ENCODE measurements around the gene LAMA2.

Gene LAMA2

DNA sequence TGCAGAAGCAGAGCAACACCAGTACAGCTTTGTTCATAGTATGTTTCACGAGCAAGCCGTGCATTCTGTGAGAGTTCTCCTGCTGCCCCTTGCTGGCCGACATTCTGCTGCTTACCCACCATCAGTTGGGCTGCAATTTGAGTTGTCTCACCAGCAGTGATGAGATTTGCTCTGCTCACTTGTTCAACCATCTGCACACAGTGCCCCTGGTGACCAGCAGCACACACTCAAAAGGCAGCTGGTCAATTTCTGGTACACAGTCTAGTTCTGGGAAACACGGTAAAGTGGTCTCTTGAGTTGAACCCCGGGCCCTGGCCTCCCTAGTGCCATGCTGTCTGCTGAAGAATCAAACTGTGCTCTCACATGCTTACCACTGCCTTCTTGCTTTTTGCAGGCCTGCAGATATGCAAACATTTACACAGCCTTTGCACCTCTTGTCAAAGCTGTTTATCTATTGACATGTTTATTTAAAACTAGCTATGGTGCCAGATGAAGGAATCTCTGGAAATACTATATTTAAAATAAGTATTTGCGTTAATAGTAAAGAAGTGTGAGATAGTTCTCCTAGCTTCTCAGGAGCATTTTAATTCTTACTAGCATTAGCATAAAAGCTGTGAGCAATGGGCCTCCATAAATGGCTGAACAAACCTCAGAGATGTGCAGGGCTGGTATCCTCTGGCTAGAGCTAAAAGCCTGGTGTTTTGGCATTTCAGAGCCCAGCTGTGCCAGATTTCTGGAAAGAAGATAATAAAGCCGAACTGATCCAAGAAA lies 592.7 kb downstream of the LAMA2 start:
- no peak for DNase-seq

DNA sequence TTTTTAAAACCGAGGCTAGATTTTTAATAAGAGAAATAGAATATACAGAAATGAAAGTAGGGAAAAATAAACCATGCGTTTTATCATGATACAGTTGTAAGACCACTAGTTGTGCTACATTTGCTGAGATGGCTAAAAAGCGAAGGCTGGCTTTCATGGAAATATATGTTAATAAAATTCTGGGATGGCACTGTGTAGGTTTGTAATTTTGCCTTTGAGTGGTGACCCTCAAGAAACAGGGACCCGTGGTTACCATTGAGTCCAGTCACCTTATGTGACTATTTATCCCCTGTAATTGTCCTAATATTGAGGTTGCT lies 593.3 kb downstream of the LAMA2 start:
- no peak for DNase-seq

DNA sequence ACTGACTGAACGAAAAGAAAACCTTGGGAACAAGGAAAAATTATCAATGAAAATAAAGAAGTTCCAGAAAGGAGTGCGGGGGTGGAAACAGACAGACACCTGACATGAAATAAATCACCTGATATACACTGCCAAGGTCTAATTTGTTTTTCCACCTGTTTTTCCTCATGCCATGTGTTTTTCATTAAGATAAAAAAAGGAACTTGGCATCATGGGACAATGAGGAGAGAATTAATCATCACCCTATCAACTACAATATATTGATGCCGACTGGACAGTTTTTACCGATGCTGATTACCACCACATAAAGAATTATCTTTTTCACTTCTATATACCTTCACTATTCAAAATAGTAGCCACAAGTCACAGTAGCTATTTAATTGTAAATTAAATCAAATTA lies 593.9 kb downstream of the LAMA2 start:
- no peak for DNase-seq

DNA sequence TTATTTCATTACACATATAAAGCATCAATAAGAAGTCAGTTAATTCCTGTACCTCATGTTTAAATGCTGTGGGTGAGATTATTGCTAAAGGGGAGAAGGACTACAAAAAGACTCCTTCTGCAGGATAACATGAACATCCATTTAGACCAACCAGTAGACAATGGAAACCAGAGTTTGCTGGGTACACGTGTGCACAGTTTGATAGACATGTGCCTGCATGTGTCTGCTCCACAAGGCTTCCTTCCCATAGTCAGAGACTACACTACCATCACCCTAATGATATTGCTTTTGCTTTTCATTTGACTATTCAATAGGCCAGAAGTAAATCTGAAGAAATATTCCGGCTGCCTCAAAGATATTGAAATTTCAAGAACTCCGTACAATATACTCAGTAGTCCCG lies 595.4 kb downstream of the LAMA2 start:
- no peak for DNase-seq

DNA sequence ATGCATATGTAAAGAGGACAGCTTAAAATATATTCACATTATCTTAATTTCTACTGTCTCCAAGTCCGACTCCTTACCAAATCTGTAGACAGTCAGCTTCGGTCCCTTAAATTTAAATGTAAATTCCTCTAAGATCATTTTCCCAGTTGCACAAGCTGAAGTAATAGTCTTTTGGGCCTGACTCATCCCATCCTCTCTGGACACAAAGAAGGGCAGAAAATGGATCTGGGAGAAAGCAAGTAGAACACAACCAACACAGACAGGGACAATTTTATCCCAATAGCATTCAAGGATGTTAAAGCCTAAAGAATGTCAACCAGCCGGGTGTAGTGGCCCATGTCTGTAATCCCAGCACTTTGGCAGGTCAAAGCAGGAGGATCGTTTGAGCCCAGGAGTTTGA lies 598.8 kb downstream of the LAMA2 start:
- DNase-seq: no peak

DNA sequence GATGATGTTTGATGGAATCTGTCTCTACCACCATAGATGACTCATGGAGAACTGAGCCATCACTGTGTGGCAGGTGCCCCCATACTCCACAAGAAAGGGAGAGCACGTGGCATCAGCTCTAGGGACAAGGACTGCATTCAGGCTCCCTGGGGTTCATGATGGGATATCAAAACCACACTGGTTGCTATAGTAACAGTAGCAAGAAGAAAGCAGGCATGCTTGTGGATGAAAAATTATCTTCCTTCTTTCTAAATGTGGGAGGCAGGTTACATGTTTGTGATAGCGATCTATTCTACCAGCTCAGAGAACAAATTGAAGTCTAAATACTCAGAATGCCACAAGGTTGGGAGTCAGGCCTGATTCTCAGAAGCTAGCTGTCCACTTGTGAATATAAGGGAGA lies 602.8 kb downstream of the LAMA2 start:
- DNase-seq: no peak

DNA sequence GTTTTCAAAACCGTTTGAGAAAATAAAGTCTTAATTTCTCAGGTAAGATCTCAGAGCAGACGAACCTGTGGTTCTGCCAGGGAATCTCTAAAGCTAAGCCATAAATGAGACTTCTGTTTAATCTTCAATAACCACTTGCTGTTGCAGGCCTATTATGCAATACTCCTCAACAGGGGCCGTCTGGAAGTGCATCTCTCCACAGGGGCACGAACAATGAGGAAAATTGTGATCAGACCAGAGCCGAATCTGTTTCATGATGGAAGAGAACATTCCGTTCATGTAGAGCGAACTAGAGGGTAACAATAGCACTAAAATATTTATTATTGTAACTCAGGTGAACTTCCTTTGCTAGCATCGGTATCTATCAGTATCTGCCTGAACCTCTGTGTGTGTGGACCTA lies 603.4 kb downstream of the LAMA2 start:
- no peak for DNase-seq

DNA sequence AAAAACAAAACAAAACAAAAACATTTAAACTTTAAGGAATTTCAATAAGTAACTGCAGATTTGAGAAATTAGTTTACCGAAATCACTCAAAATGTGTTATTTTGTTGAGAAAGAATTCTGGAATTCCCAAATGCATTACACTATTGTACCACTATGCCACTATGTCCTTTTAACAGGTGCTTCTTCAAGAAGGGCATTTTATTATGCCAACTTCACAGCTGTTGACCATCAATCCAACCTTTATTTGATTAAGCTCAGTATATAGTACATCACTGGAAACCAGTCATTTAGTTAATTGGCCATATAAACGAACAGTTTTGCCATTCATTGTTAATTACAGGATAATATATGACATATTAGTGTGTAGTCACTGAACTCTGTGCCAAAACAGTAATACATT lies 605.4 kb downstream of the LAMA2 start:
- no peak for DNase-seq

DNA sequence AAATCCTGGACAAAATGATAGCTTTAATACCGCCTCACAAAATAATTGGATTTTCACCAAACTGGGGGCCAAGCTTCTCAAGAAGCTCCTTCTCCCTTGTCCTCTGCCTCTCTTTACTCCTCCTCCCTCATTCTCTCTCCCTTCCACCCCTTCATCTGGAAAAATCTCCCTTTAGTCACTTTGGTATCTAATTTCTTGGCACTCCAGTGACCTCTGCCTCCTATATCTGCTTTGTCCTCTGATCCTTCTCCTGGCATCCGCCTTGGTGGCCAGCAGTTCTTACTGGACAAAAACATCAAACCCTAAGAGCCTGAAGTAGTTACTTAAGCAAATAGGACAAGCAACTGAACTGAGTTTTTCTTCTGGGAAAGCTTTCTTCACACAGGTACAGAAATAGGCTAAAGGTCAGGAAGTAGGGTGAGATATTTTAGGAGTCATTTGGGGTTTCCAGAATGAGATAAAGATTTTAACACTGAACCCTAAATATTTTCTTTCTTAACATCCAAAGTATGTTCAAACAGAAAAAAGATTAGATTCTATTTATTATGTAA lies 606.4 kb downstream of the LAMA2 start:
- DNase-seq: no peak

DNA sequence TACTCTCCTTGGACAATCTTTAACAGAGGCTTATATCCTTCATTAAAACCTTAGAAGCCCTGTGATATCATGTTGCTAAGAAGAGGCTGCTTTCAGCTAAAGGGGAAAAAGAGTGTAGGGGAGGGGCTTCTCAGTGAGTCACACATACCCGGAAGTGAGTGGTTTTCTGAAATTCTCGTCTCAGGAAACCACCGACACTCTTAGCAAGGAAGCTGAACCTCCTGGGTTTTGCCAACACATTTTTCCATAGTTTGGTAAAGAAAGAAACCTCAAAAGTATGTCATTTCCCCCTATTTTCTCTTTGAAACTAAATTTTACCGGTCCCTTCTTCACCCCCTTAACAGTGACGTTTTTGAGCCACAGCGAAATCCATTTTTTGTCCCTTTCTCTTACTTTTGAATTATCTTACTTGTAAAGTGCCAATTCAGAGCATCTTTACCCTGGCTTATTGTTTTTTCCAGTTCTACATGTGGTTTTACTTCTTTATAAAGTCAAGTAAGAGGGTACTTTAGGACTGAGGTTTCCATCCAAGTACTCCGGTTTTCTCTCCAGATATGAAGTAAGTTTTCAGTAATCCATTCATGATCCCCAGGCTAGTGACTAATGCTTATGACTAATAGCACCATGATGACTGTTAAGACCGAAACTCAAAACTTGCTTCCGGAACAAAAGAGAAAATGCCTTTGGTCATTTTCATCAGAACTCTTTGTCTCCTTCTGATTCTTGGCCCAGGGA lies 607.8 kb downstream of the LAMA2 start:
- DNase-seq: no peak

DNA sequence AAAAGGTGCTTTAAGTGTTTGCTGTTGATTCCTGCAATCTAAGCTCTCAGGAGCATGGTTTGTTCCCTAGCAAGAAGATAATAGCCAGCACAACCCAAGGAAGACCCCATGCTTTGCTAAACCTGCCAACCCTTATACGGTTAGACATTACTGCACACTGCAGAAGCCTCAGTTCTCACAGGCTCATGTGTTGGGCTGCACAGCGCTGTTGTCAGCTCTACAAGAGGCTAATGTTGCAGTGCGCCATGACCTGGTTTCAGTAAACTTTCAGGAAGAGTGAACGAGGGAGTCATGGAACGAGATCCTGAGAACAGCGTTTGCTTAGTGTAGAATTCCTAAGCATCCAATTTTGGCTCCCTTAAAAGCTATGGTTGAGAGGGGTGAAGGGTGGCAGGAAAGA lies 608.5 kb downstream of the LAMA2 start:
- no peak for DNase-seq

DNA sequence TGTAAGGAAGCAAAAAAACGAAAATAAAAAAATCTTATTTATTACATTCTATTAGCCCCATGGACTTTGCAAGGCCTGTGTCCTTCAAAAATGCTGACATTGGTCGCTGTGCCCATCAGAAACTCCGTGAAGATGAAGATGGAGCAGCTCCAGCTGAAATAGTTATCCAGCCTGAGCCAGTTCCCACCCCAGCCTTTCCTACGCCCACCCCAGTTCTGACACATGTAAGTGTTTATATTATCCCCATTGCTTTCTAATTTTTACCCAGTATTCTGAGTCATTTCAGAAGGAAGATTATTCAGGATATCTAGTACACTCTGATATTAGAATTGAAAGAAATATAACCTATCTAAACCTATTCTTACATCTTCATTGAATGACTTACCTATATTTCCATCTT lies 609.3 kb downstream of the LAMA2 start:
- DNase-seq: no peak

DNA sequence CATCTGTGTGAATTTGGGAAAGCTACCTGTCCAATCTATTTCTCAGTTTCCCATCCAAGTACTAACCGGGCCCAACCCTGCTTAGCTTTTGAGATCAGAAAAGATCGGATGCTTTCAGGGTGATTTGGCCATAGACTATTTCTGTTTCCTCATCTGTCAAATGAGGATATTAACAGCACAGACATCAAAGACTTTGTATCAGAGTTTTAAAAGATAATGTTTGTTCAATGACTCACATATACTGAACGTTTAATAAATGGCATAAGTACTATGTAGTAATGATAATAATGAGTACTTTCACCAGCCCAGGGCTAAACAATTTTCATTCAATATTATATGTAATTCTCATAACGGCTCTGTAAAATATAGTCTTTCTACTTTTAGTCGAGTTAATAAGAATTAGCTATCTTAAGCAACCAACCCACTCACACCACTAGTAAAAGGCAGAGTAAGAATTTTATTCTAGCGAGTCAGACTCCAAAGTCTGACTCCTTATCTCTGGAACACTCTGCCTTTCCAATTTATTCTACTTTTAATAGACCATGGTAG lies 610.5 kb downstream of the LAMA2 start:
- no peak for DNase-seq

DNA sequence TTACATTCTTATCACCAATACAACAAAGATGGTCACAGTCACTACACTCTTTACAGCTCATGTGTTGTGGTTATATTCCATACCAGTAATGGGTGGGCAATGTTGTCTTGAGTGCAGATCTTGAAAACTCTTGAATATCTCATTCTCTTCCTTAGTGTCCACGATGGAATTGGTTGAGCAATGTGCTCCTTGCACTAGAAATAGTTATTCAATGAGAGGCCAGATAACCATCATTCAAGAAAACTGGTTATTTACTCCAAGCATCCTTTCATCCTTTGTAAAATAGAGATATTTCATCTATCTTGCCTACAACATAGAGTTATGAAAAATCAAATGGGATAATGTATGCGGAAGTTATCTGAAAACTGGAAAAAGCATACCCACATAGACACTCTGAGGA lies 611.2 kb downstream of the LAMA2 start:
- no peak for DNase-seq

DNA sequence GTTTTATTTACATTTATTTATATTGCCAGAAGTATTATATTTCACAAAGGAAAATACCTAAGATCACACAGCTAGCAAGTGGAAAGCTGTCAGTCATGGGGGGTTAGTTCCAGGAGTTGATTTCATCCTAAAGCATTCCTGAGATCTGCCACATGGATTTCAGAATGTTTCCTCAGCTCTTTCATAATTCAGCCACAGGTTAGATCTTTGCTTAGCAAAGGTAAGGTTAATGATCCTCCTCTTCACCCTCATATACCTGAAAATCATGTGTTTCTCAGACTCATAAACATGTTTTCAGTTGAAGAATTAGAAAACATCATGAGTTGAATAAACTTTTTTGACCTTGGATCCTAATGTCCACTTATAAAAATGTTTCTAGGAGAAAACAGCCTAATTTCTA lies 611.6 kb downstream of the LAMA2 start:
- no peak for DNase-seq

DNA sequence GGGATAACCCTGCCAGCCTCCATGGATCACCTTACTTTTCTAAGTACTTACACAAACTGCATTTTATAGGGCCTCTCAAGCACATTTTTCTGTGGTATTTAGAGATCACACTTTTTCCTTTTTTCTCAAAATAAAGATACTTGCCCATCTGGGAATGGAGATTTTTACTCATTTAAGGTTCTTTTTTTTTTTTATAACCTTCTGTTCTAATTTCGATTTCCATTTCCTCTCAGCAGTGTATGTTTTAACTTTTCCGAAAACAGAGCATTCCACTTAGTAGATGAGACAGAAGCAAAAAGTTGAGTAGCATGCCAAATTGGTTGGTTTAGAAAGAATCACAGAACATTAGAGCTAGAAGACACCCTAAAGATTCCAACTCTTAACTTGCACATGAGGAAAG lies 612.7 kb downstream of the LAMA2 start:
- no peak for DNase-seq

DNA sequence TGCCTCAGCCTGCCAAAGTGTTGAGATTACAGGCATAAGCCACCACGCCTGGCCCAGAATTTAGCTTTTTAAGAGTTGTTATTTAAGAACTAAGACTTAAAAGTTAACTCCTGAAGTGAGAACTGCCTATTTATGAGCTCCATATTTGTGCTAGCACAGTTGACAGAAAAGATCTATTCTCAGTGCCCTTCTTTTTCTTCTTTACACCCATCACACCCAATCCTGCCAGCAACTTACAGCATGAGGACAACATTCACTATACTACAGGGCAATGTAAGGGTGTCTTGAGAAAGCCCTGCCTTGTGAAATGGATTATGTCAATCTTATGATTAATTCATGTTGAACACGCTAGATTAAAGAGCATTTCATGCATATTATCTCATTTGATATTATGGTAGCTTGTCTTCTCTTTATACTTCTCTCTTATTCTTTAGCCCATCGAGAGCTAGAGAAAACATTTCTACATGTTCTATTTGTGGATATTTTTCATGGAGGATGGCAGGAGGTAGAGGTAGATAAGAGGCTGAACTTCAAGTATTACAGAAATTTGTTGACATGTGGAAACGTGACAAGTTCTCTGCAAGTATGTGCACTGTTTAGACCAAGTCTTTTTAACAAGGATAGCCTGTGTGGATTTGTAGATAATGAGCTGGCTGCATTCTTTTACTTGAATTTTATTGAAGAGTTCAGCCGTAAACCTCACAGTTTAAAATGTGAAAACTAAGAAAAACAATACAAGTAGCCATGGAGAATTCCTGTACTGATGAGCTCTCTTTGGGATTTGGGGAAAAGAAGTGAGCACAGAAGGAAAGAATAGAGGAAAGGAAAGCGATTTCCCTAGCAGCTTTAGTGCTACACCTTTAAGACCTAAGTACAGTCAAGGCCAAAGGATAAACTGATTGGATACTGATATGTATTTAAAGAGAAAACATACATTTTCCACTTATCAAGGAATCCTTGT lies 614.8 kb downstream of the LAMA2 start:
- no peak for DNase-seq

DNA sequence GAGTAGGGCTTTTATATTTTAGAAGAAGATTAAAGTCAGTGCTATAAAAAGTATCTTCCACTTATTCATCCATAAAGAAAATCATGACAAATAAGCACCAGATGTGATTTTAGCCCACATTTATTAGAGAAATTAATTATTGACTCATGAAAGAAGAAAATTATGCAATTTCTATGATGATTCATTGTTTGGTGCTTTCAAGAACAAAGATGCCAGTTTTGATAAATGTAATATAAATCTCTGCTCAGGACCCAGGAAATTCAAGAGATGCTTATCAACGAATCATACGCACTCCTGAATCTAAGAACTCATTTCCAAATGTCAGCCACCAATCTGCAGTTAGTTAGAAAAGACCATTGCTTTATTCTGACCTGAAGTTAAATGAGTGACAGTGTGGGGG lies 615.6 kb downstream of the LAMA2 start:
- no peak for DNase-seq

DNA sequence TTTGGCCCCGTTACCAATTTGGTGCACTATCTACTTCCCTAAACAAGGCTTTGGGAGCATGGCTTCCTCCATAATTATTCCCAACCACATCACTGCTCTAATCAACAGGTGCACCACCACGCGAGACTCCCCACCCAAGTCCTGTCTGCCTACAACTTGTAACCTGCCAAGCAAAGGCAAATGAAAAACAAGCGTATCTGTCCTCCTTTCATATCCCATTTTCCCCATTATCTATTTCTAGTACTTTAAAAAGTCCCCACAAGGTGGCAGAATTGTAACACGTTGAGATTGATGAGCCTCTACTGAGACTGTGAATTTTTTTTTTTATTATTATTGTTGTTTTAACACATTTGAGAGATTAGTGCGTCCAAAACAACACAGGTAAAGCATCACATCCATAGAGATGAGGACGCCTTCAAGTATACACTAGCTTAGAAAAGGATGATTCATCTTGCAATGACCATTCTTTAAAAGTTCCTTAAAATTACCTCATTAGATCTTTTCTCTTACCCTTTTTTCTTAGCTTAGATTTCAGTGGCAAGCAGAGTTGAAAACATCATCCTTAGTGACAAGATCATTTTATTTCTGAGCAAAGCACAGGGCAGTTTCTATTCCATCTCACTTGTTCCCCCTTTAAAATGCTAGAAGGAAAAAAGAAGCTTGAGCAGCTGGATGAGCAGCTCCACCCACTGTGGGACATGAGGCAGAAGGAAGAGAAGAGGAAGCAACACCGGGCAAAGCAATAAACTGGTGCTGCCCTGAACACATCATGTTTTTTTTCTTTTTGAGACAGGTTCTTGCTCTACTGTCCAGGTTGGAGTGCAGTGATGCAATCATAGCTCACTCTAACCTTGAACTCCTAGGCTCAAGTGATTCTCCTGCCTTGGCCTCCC lies 616.3 kb downstream of the LAMA2 start:
- peak; percentile 55 for DNase-seq

DNA sequence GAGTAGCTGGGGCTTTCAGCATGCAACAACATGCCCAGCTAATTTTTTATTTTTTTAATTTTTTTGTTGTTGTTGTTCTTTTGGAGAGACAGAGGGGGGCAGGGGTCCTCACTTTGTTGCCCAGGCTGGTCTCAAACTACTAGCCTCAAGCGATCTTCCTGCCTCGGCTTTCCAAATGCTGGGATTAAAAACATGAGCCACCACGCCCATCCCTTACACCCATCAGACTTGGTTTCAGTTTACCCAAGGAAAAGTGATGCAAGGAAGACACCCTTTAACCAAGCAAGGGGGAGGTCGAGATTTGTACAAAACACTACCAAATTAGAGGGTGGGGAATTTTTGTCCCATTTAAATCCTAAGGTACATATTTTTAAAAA lies 616.9 kb downstream of the LAMA2 start:
- no peak for DNase-seq

DNA sequence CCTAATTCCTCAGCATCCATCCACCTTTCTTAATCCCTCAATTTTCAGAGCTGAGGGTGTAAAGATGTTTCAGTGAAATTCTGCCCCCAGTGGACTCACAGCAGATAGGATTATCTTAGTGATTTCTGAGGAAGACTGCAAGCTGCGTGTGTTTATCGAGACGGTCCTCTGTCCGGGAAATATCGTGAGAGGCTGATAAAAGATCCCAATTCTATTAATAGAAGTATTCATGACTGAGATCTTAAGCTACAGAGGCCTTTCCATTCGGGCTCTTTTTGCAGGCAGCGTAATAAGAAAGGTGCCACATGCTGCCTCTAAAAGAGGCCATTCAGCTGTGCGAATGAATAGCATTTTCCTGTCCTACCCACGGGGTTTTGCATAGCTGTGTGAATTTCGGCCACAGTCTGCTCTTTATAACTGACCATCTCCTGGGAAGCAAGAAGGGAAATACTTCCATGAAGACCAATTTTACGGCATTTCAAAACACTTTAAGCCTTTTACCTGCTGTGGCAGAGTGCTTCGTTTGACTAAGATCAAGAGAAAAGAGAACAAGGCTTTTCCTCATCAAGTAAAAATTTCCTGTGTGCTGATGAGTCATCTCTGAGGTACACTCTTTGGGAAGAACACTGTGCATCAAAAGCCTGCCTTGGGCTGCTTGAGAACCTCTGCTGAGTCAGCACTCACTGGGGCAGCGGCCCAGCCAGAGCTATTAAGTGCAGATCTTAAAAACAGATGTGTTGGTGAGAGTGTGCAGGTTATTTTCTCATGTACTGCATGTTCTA lies 618.2 kb downstream of the LAMA2 start:
- DNase-seq: no peak
